Naive thymus-derived CD8-positive, alpha-beta T cell (primary cell): ENCODE results near the gene RABEPK. TPM values are rescaled to one million over a fixed set of nuclear protein-coding genes. Genes with fewer than 3 reads are reported as not detected.
"Not testable (repeated sequence)": the region's sequence is repeated elsewhere in the genome, so short reads cannot be mapped to it uniquely, and the experiment has no call there.

ENCODE experiments used
- ATAC-seq, 2 donors: fragments of 150-1000 bp; cut with Tn5 transposase in 1 of 2; sonication (Bioruptor Pico), chemical (Tn5 transposase) in 1 of 2; 1 replicate in 1 of 2; 2 replicates in 1 of 2; pipeline ENCODE4 v1.10.0; 2021; ENCODE audit warnings: mild to moderate bottlenecking in 2 of 2, moderate library complexity in 2 of 2
- POLR2A ChIA-PET: fragments of 350-600 bp; sonication (Branson Sonifier 250); formaldehyde crosslinking; loops from one replicate; lab custom pipeline; 2021; ENCODE audit warnings: antibody characterized with exemption; lab: Charles Lee
- DNase-seq, 10 donors: peaks; one replicate each; pipeline versions ENCODE4 v3.0.0 to v3.0.0-alpha.2; 2020 to 2022
- H3K27ac Mint-ChIP-seq, 10 donors: one replicate each; pipeline ENCODE4 v1.8.0; 2020 to 2022; ENCODE audit warnings: mild to moderate bottlenecking in 10 of 10, mixed read lengths in 10 of 10, moderate library complexity in 4 of 10, inconsistent platforms in 1 of 10
- H3K27me3 Mint-ChIP-seq, 5 donors: one replicate each; pipeline ENCODE4 v1.8.0; 2021 to 2022; ENCODE audit warnings: mixed read lengths in 5 of 5
- H3K36me3 Mint-ChIP-seq, 3 donors: one replicate each; pipeline ENCODE4 v1.8.0; 2020 to 2022; ENCODE audit warnings: mixed read lengths in 3 of 3, mild to moderate bottlenecking in 2 of 3, inconsistent platforms in 1 of 3
- H3K4me1 Mint-ChIP-seq, 4 donors: one replicate each; pipeline ENCODE4 v1.8.0; 2021 to 2022; ENCODE audit warnings: mixed read lengths in 4 of 4
- H3K4me3 Mint-ChIP-seq, 10 donors: one replicate each; pipeline ENCODE4 v1.8.0; 2020 to 2022; ENCODE audit warnings: mild to moderate bottlenecking in 10 of 10, mixed read lengths in 10 of 10, moderate library complexity in 6 of 10, inconsistent platforms in 1 of 10
- H3K9me3 Mint-ChIP-seq, 9 donors: one replicate each; pipeline ENCODE4 v1.8.0; 2020 to 2022; ENCODE audit warnings: mixed read lengths in 9 of 9, mild to moderate bottlenecking in 3 of 9, inconsistent platforms in 1 of 9, moderate library complexity in 1 of 9
- polyA plus RNA-seq, 3 donors: library from polyadenylated mRNA; unstranded; fragments of 300-500 nt; fragmentation: Illumina TruSeq; gene quantifications; one replicate each; pipeline ENCODE4 v1.2.3, GENCODE V29; 2021
- total RNA-seq, 8 experiments: library from RNA in 2 of 8; stranded (reverse) in 2 of 8; gene quantifications; one replicate each; pipeline ENCODE4 v1.2.3 and lab custom pipeline; 2021 to 2026

The RABEPK gene
- total and polyA plus RNA-seq, 5 experiments from 2014 or later, result 13.1 to 44.2 (median 29.4) TPM

DNA sequence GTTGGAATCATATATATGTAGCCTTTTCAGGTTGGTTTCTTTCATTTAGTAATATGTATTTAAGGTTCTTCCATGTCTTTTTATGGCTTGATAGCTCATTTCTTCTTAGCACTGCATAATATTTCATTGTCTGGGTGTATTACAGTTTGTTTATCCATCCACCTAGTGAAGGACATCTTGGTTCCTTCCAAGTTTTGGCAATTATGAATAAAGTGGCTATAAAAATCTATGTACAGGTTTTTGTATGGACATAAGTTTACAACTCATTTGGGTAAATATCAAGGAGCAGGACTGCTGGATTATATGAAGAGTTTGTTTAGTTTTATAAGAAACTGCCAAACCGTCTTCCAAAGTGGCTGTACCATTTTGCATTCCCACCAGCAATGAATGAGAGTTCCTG is 22.5 kb upstream of the RABEPK start:
- peaks cover 38 to 80% (median 75%) of the 10 kb centered on the region in 4 donors for H3K4me1 Mint-ChIP-seq
- H3K36me3 Mint-ChIP-seq, result peaks cover 2 to 45% (median 14%) of the 10 kb centered on the region in 3 donors
- H3K4me3 Mint-ChIP-seq, result no peak overlapping the region
- H3K9me3 Mint-ChIP-seq, result peaks cover 0 to 5% (median 0%) of the 10 kb centered on the region in 9 donors
- POLR2A ChIA-PET, result no interaction called here
- peak overlapping the region in 5 of 10 donors; percentile 12 to 77 (median 49) for H3K27ac Mint-ChIP-seq
- H3K27me3 Mint-ChIP-seq, result no peaks in the 10 kb centered on the region
- DNase-seq (no peak), ATAC-seq (no peak)

DNA sequence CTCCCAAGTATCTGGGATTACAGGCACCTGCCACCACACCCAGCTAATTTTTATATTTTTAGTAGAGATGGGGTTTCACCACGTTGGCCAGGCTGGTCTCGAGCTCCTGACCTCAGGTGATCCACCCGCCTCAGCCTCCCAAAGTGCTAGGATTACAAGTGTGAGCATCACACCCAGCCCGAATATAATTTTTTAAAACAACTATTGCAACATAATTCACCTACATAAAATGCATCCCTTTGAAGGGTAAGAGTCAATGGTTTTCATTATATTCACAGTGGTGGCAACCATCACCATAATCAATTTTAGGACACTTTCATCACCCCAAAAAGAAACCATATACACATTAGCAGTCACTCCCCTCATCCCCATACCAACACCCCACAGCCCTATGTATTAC is 20.6 kb upstream of the RABEPK start:
- H3K4me1 Mint-ChIP-seq, result peaks cover 44 to 78% (median 74%) of the 10 kb centered on the region in 4 donors
- ATAC-seq, H3K9me3 Mint-ChIP-seq, H3K4me3 Mint-ChIP-seq, DNase-seq, H3K27me3 Mint-ChIP-seq: not testable (repeated sequence)
- H3K36me3 Mint-ChIP-seq, result peaks cover 11 to 49% (median 16%) of the 10 kb centered on the region in 3 donors
- POLR2A ChIA-PET, result interaction anchor here (0.7 kb wide), 1 partner anchor 1562 kb away, joined by 3 read pairs; no protein-coding TSS in a partner anchor
- peak overlapping the region in 6 of 10 donors; percentile 6 to 72 (median 60) for H3K27ac Mint-ChIP-seq

DNA sequence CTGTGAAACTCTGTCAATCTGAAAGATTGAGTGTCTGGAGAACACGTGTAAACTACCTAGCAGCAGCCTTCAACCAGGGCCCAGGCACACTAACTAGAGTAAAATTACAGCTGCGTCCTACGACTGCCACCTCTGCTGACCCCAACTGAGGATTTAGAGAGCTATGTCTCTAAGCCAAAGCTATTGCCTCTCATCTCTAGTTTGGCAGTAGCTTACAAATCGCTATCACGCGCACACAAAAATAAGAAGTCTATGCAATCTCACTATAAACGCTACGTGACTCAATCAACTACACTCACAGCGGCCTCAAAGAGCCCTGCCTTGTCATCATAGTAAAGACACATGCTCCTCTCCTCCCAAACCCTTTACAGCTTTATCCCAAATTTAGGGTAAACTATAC is 19.5 kb upstream of the RABEPK start:
- POLR2A ChIA-PET, result no interaction called here
- peak overlapping the region in 6 of 10 donors; percentile 4 to 76 (median 37) for H3K27ac Mint-ChIP-seq
- H3K36me3 Mint-ChIP-seq, result peaks cover 11 to 52% (median 16%) of the 10 kb centered on the region in 3 donors
- peak overlapping the region in 1 of 10 donors; percentile 15 for H3K4me3 Mint-ChIP-seq
- ATAC-seq (no peak), DNase-seq (no peak)
- peaks cover 0 to 5% (median 0%) of the 10 kb centered on the region in 9 donors for H3K9me3 Mint-ChIP-seq
- peaks cover 43 to 83% (median 80%) of the 10 kb centered on the region in 4 donors for H3K4me1 Mint-ChIP-seq
- no peaks in the 10 kb centered on the region for H3K27me3 Mint-ChIP-seq

DNA sequence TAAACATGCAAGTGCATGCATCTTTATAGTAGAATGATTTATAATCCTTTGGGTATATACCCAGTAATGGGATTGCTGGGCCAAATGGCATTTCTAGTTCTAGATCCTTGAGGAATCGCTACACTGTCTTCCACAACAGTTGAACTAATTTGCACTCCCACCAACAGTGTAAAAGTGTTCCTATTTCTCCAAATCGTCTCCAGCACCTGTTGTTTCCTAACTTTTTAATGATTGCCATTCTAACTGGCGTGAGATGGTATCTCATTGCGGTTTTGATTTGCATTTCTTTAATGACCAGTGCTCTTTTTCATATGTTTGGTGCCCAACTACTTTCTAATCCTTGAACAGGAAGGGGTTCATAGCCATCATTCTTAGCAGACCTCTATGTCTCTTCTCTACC is 18.6 kb upstream of the RABEPK start:
- Mint-ChIP-seq H3K4me3 (peak overlapping the region in 2 of 10 donors; percentile 21 to 26), H3K4me1 (peaks cover 37 to 77% (median 72%) of the 10 kb centered on the region in 4 donors), H3K36me3 (peaks cover 11 to 52% (median 16%) of the 10 kb centered on the region in 3 donors), H3K27ac (peak overlapping the region in 5 of 10 donors; percentile 3 to 74 (median 65))
- POLR2A ChIA-PET, H3K27me3 Mint-ChIP-seq, H3K9me3 Mint-ChIP-seq, DNase-seq, ATAC-seq: not testable (repeated sequence)

DNA sequence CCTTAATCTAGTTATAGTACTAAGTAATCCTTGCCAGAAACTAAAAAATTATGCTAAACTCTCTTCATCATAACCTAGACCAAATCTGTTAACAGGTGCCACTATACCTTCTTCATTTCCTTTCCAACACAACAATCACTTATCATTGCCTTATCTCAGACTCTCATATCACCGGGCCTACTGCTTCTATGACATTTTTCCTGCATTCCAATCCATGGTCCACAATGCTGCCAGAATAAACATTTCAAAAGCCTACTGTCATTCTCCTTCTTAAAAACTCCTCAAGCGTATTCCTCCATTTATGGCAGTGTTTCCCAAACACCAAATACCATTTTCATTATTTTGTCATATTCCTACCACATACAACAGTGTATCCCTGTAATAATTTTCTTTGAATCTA is 17.3 kb upstream of the RABEPK start:
- POLR2A ChIA-PET, result no interaction called here
- H3K27ac Mint-ChIP-seq, result peak overlapping the region in 5 of 10 donors; percentile 13 to 51 (median 40)
- H3K36me3 Mint-ChIP-seq, result peaks cover 11 to 54% (median 18%) of the 10 kb centered on the region in 3 donors
- H3K4me1 Mint-ChIP-seq, result peaks cover 41 to 79% (median 75%) of the 10 kb centered on the region in 4 donors
- DNase-seq (no peak), ATAC-seq (no peak)
- H3K4me3 Mint-ChIP-seq, result peak overlapping the region in 1 of 10 donors; percentile 27
- H3K9me3 Mint-ChIP-seq, result peaks cover 0 to 5% (median 0%) of the 10 kb centered on the region in 9 donors
- no peaks in the 10 kb centered on the region for H3K27me3 Mint-ChIP-seq

DNA sequence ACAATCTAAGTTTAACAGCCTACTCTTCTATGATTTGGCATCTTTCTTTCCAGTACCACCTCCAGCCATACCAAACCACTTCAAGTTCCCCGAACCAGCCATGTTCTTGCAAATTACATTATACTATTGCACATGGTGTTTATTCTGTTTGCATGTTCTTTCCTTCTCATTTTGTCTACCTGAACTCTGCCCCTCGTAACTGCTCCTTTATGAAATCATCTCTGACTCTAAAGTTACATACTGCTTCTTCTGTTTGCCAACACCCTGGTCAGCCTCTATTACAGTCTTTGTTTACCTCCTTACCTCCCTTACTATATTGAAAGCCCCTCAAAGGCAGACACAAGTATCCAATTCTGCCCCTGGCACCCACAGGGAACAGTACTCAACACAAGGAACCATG is 16.8 kb upstream of the RABEPK start:
- peaks cover 38 to 79% (median 73%) of the 10 kb centered on the region in 4 donors for H3K4me1 Mint-ChIP-seq
- H3K27me3 Mint-ChIP-seq, result no peaks in the 10 kb centered on the region
- H3K9me3 Mint-ChIP-seq, result peaks cover 0 to 5% (median 0%) of the 10 kb centered on the region in 9 donors
- peaks cover 11 to 51% (median 15%) of the 10 kb centered on the region in 3 donors for H3K36me3 Mint-ChIP-seq
- H3K27ac Mint-ChIP-seq, result peak overlapping the region in 8 of 10 donors; percentile 1 to 49 (median 26)
- no peak for DNase-seq
- H3K4me3 Mint-ChIP-seq, result no peak overlapping the region
- ATAC-seq, result no peak
- POLR2A ChIA-PET, result no interaction called here

DNA sequence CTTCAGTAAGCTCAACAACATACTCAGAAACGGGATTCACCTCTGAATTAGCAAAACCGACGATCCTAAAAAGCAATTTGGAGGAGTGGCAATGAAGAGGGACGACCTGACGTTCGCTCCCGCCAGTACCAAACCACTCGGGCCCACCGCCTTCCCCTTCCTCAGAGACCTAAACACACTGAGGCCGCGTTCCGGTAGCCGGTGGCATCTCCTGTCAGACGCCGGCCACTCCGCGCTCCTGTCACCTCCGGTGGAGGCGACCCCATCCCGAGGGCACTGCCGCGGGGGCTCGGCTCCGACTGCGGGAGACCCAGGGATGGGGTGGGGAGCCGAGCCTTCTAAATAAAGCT is 11.4 kb upstream of the RABEPK start:
- peak overlapping the region; percentile 86 to 97 (median 95) for H3K27ac Mint-ChIP-seq
- H3K4me3 Mint-ChIP-seq, result peak overlapping the region; percentile 92 to 98 (median 96)
- ATAC-seq (peak; percentile 4 to 6), DNase-seq (peak in 4 of 10 donors; percentile 16 to 37 (median 32))
- peaks cover 19 to 76% (median 64%) of the 10 kb centered on the region in 4 donors for H3K4me1 Mint-ChIP-seq
- POLR2A ChIA-PET, result interaction anchor here (5.7 to 10.9 kb wide), 2 partner anchors 11 to 53 kb away, joined by 64 to 133 read pairs; partner anchors contain the start of genes HSPA5 and RABEPK
- H3K36me3 Mint-ChIP-seq, result peaks cover 0 to 30% (median 5%) of the 10 kb centered on the region in 3 donors
- H3K9me3 Mint-ChIP-seq, result no peaks in the 10 kb centered on the region
- no peaks in the 10 kb centered on the region for H3K27me3 Mint-ChIP-seq

DNA sequence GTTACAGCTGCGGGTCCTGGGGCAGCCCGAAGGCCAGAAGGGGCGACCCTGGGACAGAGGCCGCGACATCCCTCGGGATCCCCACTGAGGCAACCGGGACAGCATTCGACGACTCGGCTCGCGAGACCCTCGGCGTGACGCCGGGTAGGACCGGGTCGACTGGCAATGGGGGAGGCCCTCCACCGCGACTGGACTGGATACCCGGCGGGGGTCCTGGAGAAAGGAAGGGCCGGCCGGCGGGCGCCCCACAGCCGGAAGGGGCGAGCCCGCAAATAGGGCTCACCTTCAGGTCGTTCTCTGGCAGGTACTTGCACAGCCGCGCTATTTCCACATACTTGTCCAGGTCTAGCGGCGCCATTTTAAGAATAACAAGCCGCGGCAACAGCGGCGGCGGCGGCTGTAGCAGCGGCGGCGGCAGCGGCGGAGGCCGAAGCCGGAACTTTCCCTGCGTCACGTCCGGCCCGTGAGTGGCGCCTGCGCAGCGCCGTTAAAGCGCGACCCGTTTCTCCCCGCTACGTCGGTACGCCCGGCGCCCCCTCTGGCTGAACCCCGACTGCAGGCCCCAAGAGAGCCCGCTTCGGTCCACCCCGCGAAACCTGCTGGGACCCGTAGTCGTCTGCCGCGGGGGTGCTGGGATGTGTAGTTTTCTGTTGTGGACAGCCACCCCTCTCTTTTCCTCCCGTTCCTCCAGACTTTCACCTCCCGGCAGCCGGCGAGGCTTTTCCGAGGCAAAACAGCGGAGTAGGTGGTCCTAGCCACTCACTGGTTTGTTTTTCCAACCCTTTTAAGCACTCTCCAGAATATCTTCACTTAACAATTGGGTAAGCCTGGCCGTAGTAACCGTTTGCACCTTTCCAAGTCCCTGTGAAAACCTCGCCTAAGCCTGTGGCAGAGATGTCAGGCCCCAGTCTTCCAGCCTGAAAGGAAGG is 10.7 kb upstream of the RABEPK start, which contains the start of gene PPP6C:
Gene PPP6C, minus strand, starts transcription at position 443 of the 929 bp plus-strand sequence. Its CDS starts 85 bp downstream, at position 358.
- peak; percentile 93 to 98 (median 96) for DNase-seq
- Mint-ChIP-seq H3K27me3 (no peaks in the 10 kb centered on the region), H3K27ac (peak within 1 kb of the TSS; percentile 89 to 97 (median 96)), H3K9me3 (no peaks in the 10 kb centered on the region), H3K4me3 (peak within 1 kb of the TSS; percentile 92 to 98 (median 96)), H3K4me1 (peaks cover 20 to 79% (median 66%) of the 10 kb centered on the region in 4 donors), H3K36me3 (peaks cover 0 to 25% (median 2%) of the 10 kb centered on the region in 3 donors)
- POLR2A ChIA-PET, result interaction anchor here (0.6 to 10.9 kb wide), 5 partner anchors 11 to 248 kb away, joined by 3 to 133 read pairs (median 5); partner anchors contain the start of genes GOLGA1, HSPA5 and RABEPK
- ATAC-seq, result peak; percentile 92

DNA sequence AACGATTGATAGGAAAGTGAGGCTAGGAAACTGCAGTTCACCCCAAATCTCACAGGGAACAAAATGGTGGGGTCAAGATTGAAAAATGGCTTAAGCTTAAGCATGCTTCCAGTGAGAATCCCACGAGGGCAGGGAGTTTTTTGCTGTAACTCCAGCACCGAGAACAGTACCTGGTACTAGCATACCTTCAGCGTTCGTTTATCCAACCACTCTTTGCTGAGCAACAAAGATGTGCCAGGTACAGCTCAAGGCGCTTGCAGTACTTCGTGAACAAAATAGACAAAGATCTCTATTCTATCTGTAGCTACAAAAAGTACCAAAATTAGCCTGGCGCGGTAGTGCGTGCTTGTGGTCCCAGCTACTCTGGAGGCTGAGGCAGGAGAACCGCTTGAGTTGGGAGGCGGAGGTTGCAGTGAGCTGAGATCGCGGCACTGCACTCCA is 10.0 kb upstream of the RABEPK start:
- peaks cover 20 to 80% (median 69%) of the 10 kb centered on the region in 4 donors for H3K4me1 Mint-ChIP-seq
- peak overlapping the region; percentile 92 to 98 (median 96) for H3K4me3 Mint-ChIP-seq
- POLR2A ChIA-PET, result interaction anchor here (0.6 to 10.9 kb wide), 8 partner anchors 10 to 249 kb away, joined by 3 to 133 read pairs (median 3); partner anchors contain the start of genes GAPVD1, GOLGA1, HSPA5 and RABEPK
- peak in 2 of 10 donors; percentile 17 to 35 for DNase-seq
- peak overlapping the region; percentile 89 to 97 (median 96) for H3K27ac Mint-ChIP-seq
- no peaks in the 10 kb centered on the region for H3K27me3 Mint-ChIP-seq
- H3K9me3 Mint-ChIP-seq, result no peaks in the 10 kb centered on the region
- peaks cover 0 to 19% (median 2%) of the 10 kb centered on the region in 3 donors for H3K36me3 Mint-ChIP-seq
- peak; percentile 2 to 3 for ATAC-seq

DNA sequence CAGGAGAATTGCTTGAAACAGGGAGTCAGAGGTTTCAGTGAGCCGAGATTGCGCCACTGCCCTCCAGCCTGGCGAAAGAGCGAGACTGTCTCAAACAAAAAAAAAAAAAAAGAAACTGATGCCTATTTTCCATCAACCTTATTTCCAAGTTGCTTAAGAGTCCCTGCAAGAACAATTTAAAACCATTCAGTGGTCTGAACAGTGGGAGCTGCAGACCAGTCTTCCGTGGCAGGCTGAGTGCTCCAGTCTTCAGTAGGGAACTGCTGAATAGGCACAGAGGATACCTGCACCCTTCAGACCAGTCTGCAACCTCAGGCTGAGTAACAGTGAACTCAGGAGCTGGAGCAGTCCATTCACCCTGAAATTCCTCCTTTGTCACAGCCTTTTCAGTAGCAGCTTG is 5.9 kb upstream of the RABEPK start:
- Mint-ChIP-seq H3K4me3 (peak overlapping the region; percentile 74 to 94 (median 88)), H3K4me1 (peaks cover 20 to 83% (median 75%) of the 10 kb centered on the region in 4 donors), H3K27ac (peak overlapping the region; percentile 86 to 99 (median 98))
- not testable (repeated sequence) for H3K36me3 Mint-ChIP-seq, ATAC-seq, H3K27me3 Mint-ChIP-seq, DNase-seq, H3K9me3 Mint-ChIP-seq
- POLR2A ChIA-PET, result interaction anchor here (0.6 to 10.9 kb wide), 9 partner anchors 10 to 253 kb away, joined by 3 to 133 read pairs (median 4); partner anchors contain the start of genes GAPVD1, GOLGA1 and HSPA5

DNA sequence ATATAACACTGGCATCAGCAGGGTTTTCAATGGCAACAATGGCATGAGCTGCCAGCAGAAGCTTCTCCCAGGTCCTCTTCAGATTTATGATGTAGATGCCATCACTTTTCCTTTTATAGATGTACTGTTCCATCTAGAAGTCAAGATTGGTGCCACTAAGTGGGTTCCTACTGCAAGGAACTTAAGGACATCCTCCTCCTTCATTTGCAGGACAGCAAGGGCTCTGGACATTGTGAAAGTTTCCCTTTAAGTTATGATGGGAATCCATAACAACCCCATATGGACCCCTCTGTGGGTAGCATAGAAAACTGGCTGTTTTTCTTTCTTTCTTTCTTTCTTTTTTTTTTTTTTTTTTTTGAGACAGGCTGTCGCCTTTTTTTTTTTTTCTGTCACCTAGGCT is 4.8 kb upstream of the RABEPK start:
- Mint-ChIP-seq H3K4me3 (peak overlapping the region; percentile 74 to 94 (median 88)), H3K4me1 (peaks cover 22 to 78% (median 71%) of the 10 kb centered on the region in 4 donors), H3K27ac (peak overlapping the region; percentile 86 to 99 (median 98))
- POLR2A ChIA-PET, result interaction anchor here (0.7 to 10.9 kb wide), 8 partner anchors 9 to 254 kb away, joined by 3 to 133 read pairs (median 4); partner anchors contain the start of genes GAPVD1, GOLGA1 and HSPA5
- H3K36me3 Mint-ChIP-seq, ATAC-seq, H3K27me3 Mint-ChIP-seq, H3K9me3 Mint-ChIP-seq: not testable (repeated sequence)
- peak in 1 of 10 donors; percentile 49 for DNase-seq
